GM23338 (cell line): ENCODE results near the gene WDR74. TPM values are rescaled to one million over a fixed set of nuclear protein-coding genes. Genes with fewer than 3 reads are reported as not detected.
A peak's percentile ranks its signal among the peaks of the same experiment; 100 is the strongest.

Source experiments
- ATAC-seq: fragments of 200-7000 bp; cut with Tn5 transposase; 3 replicates; pipeline ENCODE4 v1.9.1; 2020
- DNase-seq: peaks from one replicate; pipeline ENCODE4 v3.0.0-alpha.2; 2015; ENCODE audit warnings: low spot score
- H2AFZ ChIP-seq: fragments of 200-600 bp; sonication (generic); 2 replicates; pipeline ENCODE4 v1.8.0; 2016; ENCODE audit warnings: antibody characterized with exemption, mild to moderate bottlenecking, moderate library complexity
- H3F3A ChIP-seq: fragments of 200-600 bp; sonication (generic); replicated peaks from 2 replicates; pipeline ENCODE4 v1.8.0; 2017; ENCODE audit warnings: antibody characterized with exemption, mixed run types, low read depth
- H3K27ac ChIP-seq: fragments of 200-600 bp; sonication (generic); 2 replicates; pipeline ENCODE4 v1.6.1; 2016; ENCODE audit warnings: low read depth
- H3K27me3 ChIP-seq: fragments of 200-600 bp; sonication (generic); 2 replicates; pipeline ENCODE4 v1.8.0; 2016; ENCODE audit warnings: mild to moderate bottlenecking, mixed run types, moderate library complexity; ENCODE audit not compliant: insufficient read depth
- H3K36me3 ChIP-seq: fragments of 200-600 bp; sonication (generic); 2 replicates; pipeline ENCODE4 v1.8.0; 2016; ENCODE audit warnings: mild to moderate bottlenecking; ENCODE audit not compliant: insufficient read depth
- H3K4me1 ChIP-seq: fragments of 200-600 bp; sonication (generic); 2 replicates; pipeline ENCODE4 v1.8.0; 2016; ENCODE audit warnings: mild to moderate bottlenecking, moderate library complexity; ENCODE audit not compliant: insufficient read depth
- H3K4me2 ChIP-seq: fragments of 200-600 bp; sonication (generic); 2 replicates; pipeline ENCODE4 v1.7.1; 2017; ENCODE audit warnings: mixed run types
- H3K4me3 ChIP-seq: fragments of 200-600 bp; sonication (generic); 2 replicates; pipeline ENCODE4 v1.6.1; 2016; ENCODE audit warnings: mixed run types
- H3K79me2 ChIP-seq: fragments of 200-600 bp; sonication (generic); replicated peaks from 2 replicates; pipeline ENCODE4 v1.8.0; 2017; ENCODE audit warnings: mild to moderate bottlenecking; ENCODE audit not compliant: insufficient read depth
- H3K9me2 ChIP-seq: fragments of 200-600 bp; sonication (generic); 2 replicates; pipeline ENCODE4 v1.8.0; 2017; ENCODE audit not compliant: insufficient read depth
- H4K20me1 ChIP-seq: fragments of 200-600 bp; sonication (generic); replicated peaks from 2 replicates; pipeline ENCODE4 v1.8.0; 2017; ENCODE audit warnings: mild to moderate bottlenecking; ENCODE audit not compliant: insufficient read depth
- H3K27ac Mint-ChIP-seq: 2 replicates; pipeline ENCODE4 v1.8.0; 2020; ENCODE audit warnings: inconsistent platforms, mild to moderate bottlenecking, moderate library complexity, mixed read lengths
- H3K27me3 Mint-ChIP-seq: 3 replicates; pipeline ENCODE4 v1.8.0; 2022; ENCODE audit warnings: low read depth, mild to moderate bottlenecking, moderate library complexity, mixed read lengths, inconsistent platforms; ENCODE audit not compliant: insufficient read depth, poor library complexity
- H3K36me3 Mint-ChIP-seq: 3 replicates; pipeline ENCODE4 v1.8.0; 2021; ENCODE audit warnings: low read depth, mild to moderate bottlenecking, inconsistent platforms, moderate library complexity, mixed read lengths
- H3K4me1 Mint-ChIP-seq: 3 replicates; pipeline ENCODE4 v1.8.0; 2020; ENCODE audit warnings: mild to moderate bottlenecking, inconsistent platforms, mixed read lengths
- H3K4me3 Mint-ChIP-seq: 3 replicates; pipeline ENCODE4 v1.8.0; 2021; ENCODE audit warnings: moderate library complexity, mild to moderate bottlenecking, inconsistent platforms, mixed read lengths
- H3K9me3 Mint-ChIP-seq: 3 replicates; pipeline ENCODE4 v1.8.0; 2020; ENCODE audit warnings: moderate library complexity, mild to moderate bottlenecking, inconsistent platforms, mixed read lengths
- CTCF ChIP-seq, 2 experiments: fragments of 200-600 bp in 1 of 2; sonication (generic) in 1 of 2; conservative IDR thresholded peaks; 2 replicates each; pipeline versions ENCODE4 v1.5.1 to v1.6.1; 2016 to 2017; ENCODE audit warnings: antibody characterized with exemption in 2 of 2, low read depth in 2 of 2, mild to moderate bottlenecking in 2 of 2, moderate library complexity in 1 of 2
- ETS1 ChIP-seq: IDR thresholded peaks from 2 replicates; pipeline ENCODE4 v1.6.1; 2016; ENCODE audit warnings: antibody characterized with exemption
- EZH2 ChIP-seq: fragments of 200-600 bp; sonication (generic); IDR thresholded peaks from one replicate; pipeline ENCODE4 v1.8.0; 2017; ENCODE audit warnings: antibody characterized with exemption, mild to moderate bottlenecking, low read depth; ENCODE audit not compliant: unreplicated experiment
- EZH2phosphoT487 ChIP-seq: fragments of 200-600 bp; sonication (generic); IDR thresholded peaks from one replicate; pipeline ENCODE4 v1.8.1; 2018; ENCODE audit warnings: antibody characterized with exemption; ENCODE audit not compliant: unreplicated experiment
- JUNB ChIP-seq: IDR thresholded peaks from one replicate; pipeline ENCODE4 v1.6.1; 2016; ENCODE audit warnings: antibody characterized with exemption; ENCODE audit not compliant: unreplicated experiment
- NANOG ChIP-seq: IDR thresholded peaks from 2 replicates; pipeline ENCODE4 v1.6.1; 2016; ENCODE audit warnings: antibody characterized with exemption, borderline replicate concordance
- POLR2AphosphoS5 ChIP-seq: IDR thresholded peaks from 2 replicates; pipeline ENCODE4 v1.6.1; 2016; ENCODE audit warnings: antibody characterized with exemption, low read depth
- REST ChIP-seq: IDR thresholded peaks from one replicate; pipeline ENCODE4 v1.6.1; 2018; ENCODE audit warnings: antibody characterized with exemption; ENCODE audit not compliant: unreplicated experiment
- ZNF331 ChIP-seq: fragments of 250-450 bp; sonication (Bioruptor Pico); IDR thresholded peaks from 2 replicates; pipeline ENCODE4 v1.5.0; 2020; ENCODE audit warnings: low read depth, mild to moderate bottlenecking, moderate library complexity
- polyA plus RNA-seq: library from polyadenylated mRNA; unstranded; fragments of >200 nt; fragmentation: Nextera tagmentation; extraction: Ambion mirVana; gene quantifications from 2 replicates; pipeline ENCODE4 v1.2.1, GENCODE V29; 2016
- total RNA-seq: library from RNA; depleted of rRNA; stranded (reverse); fragments of >200 nt; shearing (Covaris generic); gene quantifications from 2 replicates; pipeline ENCODE4 v1.2.3, GENCODE V29; 2014

Gene WDR74
- total and polyA plus RNA-seq, 2 experiments from 2014 or later, result 94.4 to 136 TPM

- DNase-seq (no peak), ATAC-seq (no peak)
- H3K9me3 Mint-ChIP-seq, result peaks cover 19% of the 10 kb centered on the region
- H3K9me2 ChIP-seq, result no peaks in the 10 kb centered on the region
- peak overlapping the region; percentile 100 for H3K4me2 ChIP-seq
- peaks cover 48% of the 10 kb centered on the region for H3K4me1 ChIP-seq
- H3K4me3 ChIP-seq, result peak overlapping the region; percentile 100
- H3F3A ChIP-seq, result peaks cover 68% of the 10 kb centered on the region
- H3K36me3 ChIP-seq, result peaks cover 38% of the 10 kb centered on the region
- no peak overlapping the region for H2AFZ ChIP-seq
- peak overlapping the region; percentile 98 for H3K4me3 Mint-ChIP-seq
- H3K27ac Mint-ChIP-seq, result peak overlapping the region; percentile 100
- peaks cover 37% of the 10 kb centered on the region for H4K20me1 ChIP-seq
- no peaks in the 10 kb centered on the region for H3K27me3 ChIP-seq
- peaks cover 45% of the 10 kb centered on the region for H3K4me1 Mint-ChIP-seq
- H3K36me3 Mint-ChIP-seq, result peaks cover 89% of the 10 kb centered on the region
- TF ChIP-seq REST, result no peak
- no peak for TF ChIP-seq ETS1
- TF ChIP-seq ZNF331, result no peak
- peaks cover 74% of the 10 kb centered on the region for H3K79me2 ChIP-seq
- H3K27ac ChIP-seq, result peak overlapping the region; percentile 97
- H3K27me3 Mint-ChIP-seq, result peaks cover 74% of the 10 kb centered on the region
Observed at GRCh38 chr11:62854825-62855570, 15.6 kb upstream of the WDR74 start.

- Mint-ChIP-seq H3K27ac (peak overlapping the region; percentile 100), H3K4me1 (peaks cover 37% of the 10 kb centered on the region; the same call in 2 of the 3 replicates)
- ATAC-seq, result no peak
Observed at GRCh38 chr11:62854013-62854824, 14.8 kb upstream of the WDR74 start.

More at GRCh38 chr11:62854013-62854824, 14.8 kb upstream of the WDR74 start:
- Histone ChIP-seq H3K27me3 (no peaks in the 10 kb centered on the region), H3K4me1 (peaks cover 41% of the 10 kb centered on the region), H3K79me2 (peaks cover 67% of the 10 kb centered on the region), H4K20me1 (peaks cover 30% of the 10 kb centered on the region), H3F3A (peaks cover 69% of the 10 kb centered on the region), H2AFZ (no peak overlapping the region), H3K4me3 (peak overlapping the region; percentile 100), H3K9me2 (no peaks in the 10 kb centered on the region), H3K4me2 (peak overlapping the region; percentile 100), H3K27ac (peak overlapping the region; percentile 97), H3K36me3 (peaks cover 36% of the 10 kb centered on the region)
- Mint-ChIP-seq H3K4me3 (peak overlapping the region; percentile 98), H3K36me3 (peaks cover 82% of the 10 kb centered on the region), H3K27me3 (peaks cover 71% of the 10 kb centered on the region), H3K9me3 (peaks cover 19% of the 10 kb centered on the region)
- DNase-seq, result no peak
- no peak for TF ChIP-seq ETS1
- no peak for TF ChIP-seq CTCF (conservative IDR thresholded peaks at IDR 0.05; ENCODE audit: low read depth in 2 of 2)
- no peak for TF ChIP-seq JUNB
- TF ChIP-seq NANOG, result no peak
- TF ChIP-seq POLR2AphosphoS5, result no peak; the same call in 1 of the 2 replicates
- no peak for TF ChIP-seq EZH2
- TF ChIP-seq EZH2phosphoT487, result no peak
